HG03039 (cell line): ENCODE results near the gene SETD2.

Experiments
- ATAC-seq: cut with Tn5 transposase; IDR thresholded peaks from one replicate; pipeline ENCODE4 v1.9.1; 2021; ENCODE audit warnings: mild to moderate bottlenecking, moderate library complexity; ENCODE audit not compliant: unreplicated experiment

Gene SETD2

GRCh38 chr3:47010910-47011309 lies 153.0 kb downstream of the SETD2 start:
- no peak for ATAC-seq

GRCh38 chr3:47010111-47010712 lies 153.7 kb downstream of the SETD2 start:
- no peak for ATAC-seq

- peak; percentile 76 for ATAC-seq
These were observed 154.4 kb downstream of the SETD2 start for GRCh38 chr3:47009225-47010110.

GRCh38 chr3:47008851-47009224 lies 155.1 kb downstream of the SETD2 start:
- ATAC-seq, result no peak

- ATAC-seq, result no peak
These were observed 155.6 kb downstream of the SETD2 start for GRCh38 chr3:47008234-47008796.

GRCh38 chr3:47007482-47008233 lies 156.3 kb downstream of the SETD2 start:
- no peak for ATAC-seq

GRCh38 chr3:47007001-47007400 lies 156.9 kb downstream of the SETD2 start:
- ATAC-seq, result no peak

GRCh38 chr3:47006145-47006651 lies 157.7 kb downstream of the SETD2 start:
- ATAC-seq, result no peak

- no peak for ATAC-seq
These were observed 158.4 kb downstream of the SETD2 start for GRCh38 chr3:47005212-47006144.

- ATAC-seq, result no peak
These were observed 159.3 kb downstream of the SETD2 start for GRCh38 chr3:47004369-47005211.

- ATAC-seq, result no peak
These were observed 160.2 kb downstream of the SETD2 start for GRCh38 chr3:47003461-47004368.

- no peak for ATAC-seq
These were observed 160.9 kb downstream of the SETD2 start for GRCh38 chr3:47003056-47003410.

- no peak for ATAC-seq
These were observed 161.5 kb downstream of the SETD2 start for GRCh38 chr3:47002171-47003055.

- no peak for ATAC-seq
These were observed 162.2 kb downstream of the SETD2 start for GRCh38 chr3:47001731-47002170.

GRCh38 chr3:47000922-47001730 lies 162.8 kb downstream of the SETD2 start:
- no peak for ATAC-seq

- ATAC-seq, result no peak
These were observed 163.6 kb downstream of the SETD2 start for GRCh38 chr3:47000198-47000815.
